Cardiac fibroblast (primary cell): ENCODE measurements around the gene THSD4.

ENCODE experiments used
- DNase-seq, 2 donors: peaks; one replicate each; pipeline versions ENCODE4 v3.0.0 to v3.0.0-alpha.2; 2010; ENCODE audit warnings: low read depth in 2 of 2
- H3K4me3 ChIP-seq, 2 donors: replicated peaks in 1 of 2; 1 replicate in 1 of 2; 2 replicates in 1 of 2; pipeline ENCODE4 v1.5.1; 2011; ENCODE audit warnings: low read depth in 2 of 2, low read length in 2 of 2, mild to moderate bottlenecking in 2 of 2, moderate library complexity in 1 of 2
- TF ChIP-seq, protein P1 (sequence below): IDR thresholded peaks from one replicate; pipeline ENCODE4 v1.5.1; 2011; ENCODE audit warnings: low read depth, mild to moderate bottlenecking, low read length, inconsistent platforms

Gene THSD4

DNA sequence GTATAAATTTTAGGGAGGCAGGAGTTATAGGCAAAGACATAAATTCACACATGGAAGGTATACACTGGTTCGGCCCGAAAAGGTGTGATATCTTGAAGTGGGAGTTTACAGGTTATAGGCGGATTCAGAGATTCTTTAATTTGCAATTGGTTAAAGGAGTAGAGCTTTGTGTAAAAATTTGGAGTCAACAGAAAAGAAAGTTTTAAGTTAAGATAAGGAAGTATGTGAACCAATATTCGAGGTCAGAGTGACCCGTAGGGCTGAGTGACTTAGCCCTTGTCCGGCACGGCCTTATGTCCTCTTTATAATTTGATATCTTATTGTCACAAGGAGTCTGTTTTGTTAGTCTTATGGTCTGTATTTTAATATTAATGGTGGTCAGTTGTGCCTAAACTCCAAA is 10.6 kb upstream of the THSD4 start:
- DNase-seq = no peak
- H3K4me3 ChIP-seq = no peak overlapping the region

DNA sequence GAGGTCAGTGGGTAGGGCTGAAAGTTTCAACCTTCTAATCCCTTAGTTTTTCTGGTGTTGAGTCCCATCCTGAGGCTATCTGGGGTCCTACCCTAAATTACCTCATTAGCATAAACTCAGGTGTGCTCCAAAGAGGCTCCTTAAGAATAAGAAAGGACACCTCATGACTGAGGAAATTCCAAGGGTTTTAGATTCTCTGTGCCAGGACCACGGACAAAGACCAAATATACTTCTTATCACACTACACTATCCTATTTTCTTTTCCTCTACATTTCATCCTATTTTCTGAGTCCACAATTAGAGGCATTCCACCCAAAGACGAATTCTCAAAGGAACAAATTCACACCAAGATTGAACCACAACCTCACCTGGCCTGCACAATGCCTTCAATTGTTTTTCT is 9.8 kb upstream of the THSD4 start:
- no peak overlapping the region for H3K4me3 ChIP-seq
- TF ChIP-seq, protein P1, sequence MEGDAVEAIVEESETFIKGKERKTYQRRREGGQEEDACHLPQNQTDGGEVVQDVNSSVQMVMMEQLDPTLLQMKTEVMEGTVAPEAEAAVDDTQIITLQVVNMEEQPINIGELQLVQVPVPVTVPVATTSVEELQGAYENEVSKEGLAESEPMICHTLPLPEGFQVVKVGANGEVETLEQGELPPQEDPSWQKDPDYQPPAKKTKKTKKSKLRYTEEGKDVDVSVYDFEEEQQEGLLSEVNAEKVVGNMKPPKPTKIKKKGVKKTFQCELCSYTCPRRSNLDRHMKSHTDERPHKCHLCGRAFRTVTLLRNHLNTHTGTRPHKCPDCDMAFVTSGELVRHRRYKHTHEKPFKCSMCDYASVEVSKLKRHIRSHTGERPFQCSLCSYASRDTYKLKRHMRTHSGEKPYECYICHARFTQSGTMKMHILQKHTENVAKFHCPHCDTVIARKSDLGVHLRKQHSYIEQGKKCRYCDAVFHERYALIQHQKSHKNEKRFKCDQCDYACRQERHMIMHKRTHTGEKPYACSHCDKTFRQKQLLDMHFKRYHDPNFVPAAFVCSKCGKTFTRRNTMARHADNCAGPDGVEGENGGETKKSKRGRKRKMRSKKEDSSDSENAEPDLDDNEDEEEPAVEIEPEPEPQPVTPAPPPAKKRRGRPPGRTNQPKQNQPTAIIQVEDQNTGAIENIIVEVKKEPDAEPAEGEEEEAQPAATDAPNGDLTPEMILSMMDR = no peak
- no peak for DNase-seq

More for the DNA sequence above, 10.6 kb upstream of the THSD4 start:
- TF ChIP-seq, protein P1 = no peak

DNA sequence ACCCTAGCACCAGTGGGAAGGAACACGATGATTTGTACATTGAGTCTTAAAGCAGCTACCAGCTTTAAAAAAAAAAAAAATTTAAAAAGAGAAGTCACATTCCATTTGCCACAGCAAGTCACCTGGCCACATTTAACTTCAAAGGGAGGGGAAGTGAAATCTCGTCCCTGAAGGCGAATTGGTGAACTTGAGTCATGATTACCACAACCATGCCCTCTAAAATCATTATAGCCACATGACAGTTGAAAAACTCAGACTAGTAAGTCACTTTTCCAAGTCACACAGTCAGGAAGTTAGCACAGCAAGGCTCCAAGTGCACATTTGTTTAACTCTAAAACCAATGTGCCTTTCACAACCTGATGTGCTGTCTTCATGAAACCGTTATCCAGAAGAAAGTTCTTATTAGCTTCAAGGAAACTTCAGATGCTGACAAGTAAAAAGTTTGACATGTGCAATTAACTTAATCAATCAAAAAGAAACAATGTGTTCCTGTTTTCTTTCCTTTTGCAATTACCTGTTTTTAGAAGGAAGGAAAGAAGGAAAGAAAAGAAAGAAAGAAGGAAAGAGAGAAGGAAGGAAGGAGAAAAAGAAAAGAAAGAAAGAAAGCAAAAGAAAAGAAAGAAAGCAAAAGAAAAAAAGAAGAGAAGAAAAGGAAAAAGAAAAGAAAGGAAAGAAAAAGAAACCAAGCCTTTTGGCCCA is 8.3 kb upstream of the THSD4 start:
- DNase-seq = no peak
- H3K4me3 ChIP-seq = no peak overlapping the region
- TF ChIP-seq, protein P1 = no peak

DNA sequence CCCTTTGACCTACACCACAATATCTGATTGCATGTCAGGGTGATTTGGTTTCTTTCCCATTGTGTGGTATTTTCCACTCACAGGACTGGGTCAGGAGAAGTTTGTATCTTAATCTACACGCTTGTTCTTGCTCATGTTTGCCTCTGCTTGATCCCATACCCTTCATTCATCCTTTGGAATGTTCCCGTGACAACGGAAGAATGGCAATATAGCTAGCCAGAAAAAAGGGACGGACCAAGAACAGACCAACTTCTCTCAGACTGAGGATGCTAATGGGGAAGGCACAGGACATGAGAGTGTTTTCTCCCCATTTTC is 7.8 kb upstream of the THSD4 start:
- peak in 1 of 2 donors; percentile 23 for DNase-seq
- no peak overlapping the region for H3K4me3 ChIP-seq
- TF ChIP-seq, protein P1 = no peak

DNA sequence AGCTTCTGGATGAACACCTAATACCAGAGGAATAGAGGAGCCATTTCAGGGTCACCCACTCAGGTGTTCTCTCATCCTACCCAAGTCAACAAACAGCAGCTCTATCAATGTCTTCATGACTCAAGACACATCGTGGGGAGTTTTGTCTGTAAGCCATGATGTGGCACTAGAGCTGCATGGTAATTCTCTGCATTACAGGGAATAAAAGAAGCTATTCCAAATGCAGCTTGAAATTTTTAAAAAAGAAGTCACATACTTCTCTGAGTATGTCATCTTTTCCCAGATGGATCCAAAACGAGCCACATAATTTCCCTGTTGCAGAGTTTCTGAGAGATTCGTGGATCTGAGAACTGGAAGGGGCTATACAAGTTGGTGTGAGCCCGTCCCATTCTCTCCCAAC is 6.1 kb upstream of the THSD4 start:
- H3K4me3 ChIP-seq = no peak overlapping the region
- TF ChIP-seq, protein P1 = peak; percentile 19
- peak; percentile 63 to 64 for DNase-seq

DNA sequence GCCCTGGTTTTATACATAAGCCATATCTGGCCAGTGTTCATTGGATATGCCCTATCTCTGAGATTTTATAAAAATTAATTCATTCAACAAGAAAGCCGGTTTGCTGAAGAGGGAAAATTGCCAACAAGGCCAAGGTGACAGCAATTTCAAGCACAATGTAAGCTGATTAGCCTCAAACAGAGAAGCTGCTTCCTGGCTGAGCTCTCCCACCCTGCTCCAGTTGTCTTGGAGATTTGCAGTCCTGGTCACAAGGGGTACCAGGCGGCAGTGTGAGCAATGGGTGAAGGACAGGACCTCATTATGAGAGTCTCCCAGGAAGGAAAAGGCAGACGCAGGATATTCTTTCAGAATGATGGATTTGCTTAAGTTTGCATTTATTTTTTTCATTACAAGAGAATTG is 5.4 kb upstream of the THSD4 start:
- H3K4me3 ChIP-seq = no peak overlapping the region
- no peak for DNase-seq
- TF ChIP-seq, protein P1 = no peak

DNA sequence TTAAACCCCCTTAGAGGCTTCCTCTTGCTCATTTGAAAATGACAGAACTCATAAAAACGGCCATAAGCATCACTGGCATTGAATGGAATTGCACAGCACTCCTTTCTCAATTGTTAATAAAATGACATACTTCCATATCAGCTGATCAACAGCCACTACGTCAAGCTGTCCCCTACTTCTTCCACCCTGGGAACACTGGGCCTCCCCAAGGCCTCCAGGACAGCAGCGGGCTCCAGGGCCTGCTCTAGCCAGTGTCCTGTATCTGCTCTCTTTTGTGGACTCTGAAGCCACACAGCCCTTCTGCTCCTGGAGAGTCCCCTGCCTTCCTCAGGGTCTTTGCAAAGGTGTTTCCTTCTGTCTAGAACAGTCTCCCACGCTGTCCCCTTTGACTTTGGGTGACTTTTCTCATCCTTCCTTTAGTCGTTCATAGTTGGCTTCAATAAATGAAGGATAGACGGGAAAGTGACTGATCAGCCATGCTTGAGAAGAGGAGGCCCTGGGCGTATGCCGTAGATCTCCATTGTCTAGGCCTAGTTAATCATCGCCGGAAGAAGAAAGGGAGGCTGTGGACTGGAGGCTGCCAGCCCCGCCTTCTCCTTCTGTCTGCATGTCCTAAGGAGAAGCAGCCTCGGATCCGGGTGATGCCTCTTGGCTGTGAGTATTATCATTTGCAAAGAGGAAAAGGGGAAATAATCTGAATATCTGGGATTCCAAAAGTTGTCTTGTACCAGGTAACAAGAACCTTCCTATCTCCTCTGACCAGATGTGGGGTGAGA is 4.7 kb upstream of the THSD4 start:
- DNase-seq = no peak
- H3K4me3 ChIP-seq = no peak overlapping the region
- TF ChIP-seq, protein P1 = no peak
